ENCODE measurements around the gene PXK. TPM values are rescaled to one million over a fixed set of nuclear protein-coding genes. Genes with fewer than 3 reads are reported as not detected.

The PXK gene
- total and polyA plus RNA-seq, 10 of the 15 experiments (the other 5 are each of a cell fraction or from before 2014, with no cell fraction given): 8.4 to 38.0 (median 27.6) TPM

DNA sequence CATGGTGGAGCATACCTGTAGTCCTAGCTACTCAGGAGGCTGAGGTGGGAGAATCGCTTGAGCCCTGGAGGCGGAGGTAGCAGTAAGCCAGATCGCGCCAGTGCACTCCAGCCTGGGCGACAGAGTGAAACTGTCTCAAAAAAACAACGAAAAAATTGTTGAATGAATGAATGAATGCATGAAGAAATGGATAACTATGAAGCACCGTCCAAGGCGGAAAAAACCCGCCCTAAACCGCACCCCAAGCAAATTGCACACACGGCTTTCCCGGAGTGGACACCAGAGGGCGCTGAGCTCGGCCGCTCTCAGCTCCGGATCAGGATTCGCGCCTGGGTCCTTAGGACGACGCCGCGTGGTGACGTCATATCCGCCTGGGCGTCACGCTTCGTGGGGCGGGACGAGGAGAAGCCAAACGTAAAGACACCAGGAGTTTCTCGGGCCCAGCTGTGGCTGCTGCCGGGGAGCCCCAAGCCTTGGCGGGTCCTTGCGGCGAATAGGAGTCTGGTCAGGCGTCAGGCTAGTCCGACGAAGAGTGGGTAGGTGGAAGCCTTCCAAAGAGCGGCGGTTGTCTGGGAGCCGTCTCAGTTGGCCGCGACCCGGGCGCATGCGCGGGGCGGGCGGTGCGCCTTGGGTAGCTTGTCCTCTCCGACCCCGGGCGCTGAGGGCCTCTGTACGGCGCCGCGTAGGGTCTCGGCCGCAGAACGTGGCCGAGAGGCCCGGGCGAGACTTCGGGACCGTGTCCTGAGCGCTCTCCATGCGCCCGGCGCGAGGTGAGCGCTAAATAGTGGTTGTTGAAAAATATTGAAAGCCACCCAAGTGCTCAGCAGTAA is 26.6 kb upstream of the PXK start, which contains the start of the genes HTD2 and RPP14:
Gene HTD2 (plus strand): TSS at position 639 of the 830 bp plus-strand sequence. CDS start 11,094 bp downstream, outside the sequence.
Gene RPP14 (plus strand): TSS at position 364 of the 830 bp plus-strand sequence. CDS start 4,085 bp downstream, outside the sequence.
- H3K4me3 ChIP-seq: peak within 1 kb of the TSS; percentile 74
- 5% methylated on average over 71 of the region's 71 CpGs for WGBS (ENCODE audit: insufficient coverage, insufficient replicate concordance, low lambda C conversion rate, missing lambda C conversion rate)
- DNase-seq (ENCODE audit: low read depth, low spot score) (peak; percentile 90), FAIRE-seq (peak; percentile 95), ATAC-seq (peak; percentile 94)
- peak within 1 kb of the TSS; percentile 95 for H2AFZ ChIP-seq (ENCODE audit: control insufficient read depth, low read depth, low read length)
- H3K4me2 ChIP-seq (ENCODE audit: control insufficient read depth, insufficient read depth): peak within 1 kb of the TSS; percentile 92
- in situ Hi-C loops (cut with MboI) (loop anchor here (5.0 kb wide), 1 partner anchor 321 kb away; no protein-coding TSS in a partner anchor), intact Hi-C loops (cut with micrococcal nuclease; ENCODE audit: unreplicated experiment) (loop anchor here (1.0 to 10.0 kb wide), 4 partner anchors 106 to 326 kb away; partner anchors contain the start of genes FLNB and KCTD6)
- H4K20me1 ChIP-seq (ENCODE audit: control insufficient read depth, insufficient read depth): no peaks in the 10 kb centered on the region
- RAD21 ChIA-PET (ENCODE audit: unreplicated experiment): interaction anchor here (0.6 to 4.2 kb wide), 42 partner anchors 10 to 325 kb away, joined by 3 to 47 read pairs (median 6); partner anchors contain the start of genes ABHD6, FLNB, KCTD6 and PXK
- CTCF ChIA-PET: interaction anchor here (0.6 to 15.5 kb wide), 89 partner anchors 8 to 438 kb away, joined by 3 to 503 read pairs (median 5); partner anchors contain the start of genes ABHD6, ACOX2, KCTD6 and PDHB
- no peaks in the 10 kb centered on the region; the same call in 2 of the 3 replicates for H3K9me3 ChIP-seq (replicated peaks; ENCODE audit: control insufficient read depth, insufficient read depth, low read length)
- BruUV-seq (replicated peaks): no TSS peak
- SMC1A ChIA-PET (ENCODE audit: uncharacterized antibody, unreplicated experiment): interaction anchor here (0.8 to 4.5 kb wide), 35 partner anchors 11 to 324 kb away, joined by 3 to 39 read pairs (median 7); partner anchors contain the start of genes ABHD6, KCTD6 and PDHB
- peaks cover 34% of the 10 kb centered on the region for H3K79me2 ChIP-seq (ENCODE audit: control insufficient read depth, insufficient read depth, low read length)
- peaks cover 0 to 9% of the 10 kb centered on the region in 2 experiments; a peak in 2 of 4 replicates for H3K36me3 ChIP-seq (ENCODE audit: control insufficient read depth in 2 of 2, insufficient read depth in 2 of 2, low read length in 1 of 2)
- H3K27me3 ChIP-seq (replicated peaks in 1 of 2; ENCODE audit: control insufficient read depth in 2 of 2, insufficient read depth in 2 of 2, low read length in 1 of 2): no peaks in the 10 kb centered on the region
- peak within 1 kb of the TSS; percentile 84 for H3K9ac ChIP-seq (ENCODE audit: control insufficient read depth, insufficient read depth, low read length)
- 0 out of 2 replicates have a peak, but pooled peaks cover 2% of the 10 kb centered on the region for H3K4me1 ChIP-seq (ENCODE audit: control insufficient read depth, insufficient read depth, low read length)
- POLR2A ChIA-PET: interaction anchor here (0.6 to 2.1 kb wide), 26 partner anchors 11 to 297 kb away, joined by 3 to 8 read pairs (median 4); partner anchors contain the start of gene PDHB
- peak within 1 kb of the TSS; percentile 94 for H3K27ac ChIP-seq (ENCODE audit: control insufficient read depth, insufficient read depth)
- TF ChIP-seq SREBF1 (IDR thresholded peaks at IDR 0.05; ENCODE audit: low read length) (0 out of 2 replicates have a peak, but pooled peaks have one; percentile 34), MEF2B (IDR thresholded peaks at IDR 0.05; ENCODE audit: partially characterized antibody, poor library complexity, severe bottlenecking) (no peak), RBBP5 (conservative IDR thresholded peaks at IDR 0.05) (peak; percentile 88), EP300 (IDR thresholded peaks at IDR 0.05; ENCODE audit: borderline replicate concordance in 1 of 2, control insufficient read depth in 1 of 2, low read depth in 2 of 2, low read length in 2 of 2) (peak in 1 of 2 experiments; percentile 43; a peak in 1 of 4 replicates), SP1 (IDR thresholded peaks at IDR 0.05; ENCODE audit: low read depth, low read length) (peak; percentile 90), MXI1 (IDR thresholded peaks at IDR 0.05; ENCODE audit: low read depth, low read length) (peak; percentile 30), ZNF217 (IDR thresholded peaks at IDR 0.05) (peak; percentile 48; the same call in 1 of the 2 replicates)
- TF ChIP-seq, protein P1, sequence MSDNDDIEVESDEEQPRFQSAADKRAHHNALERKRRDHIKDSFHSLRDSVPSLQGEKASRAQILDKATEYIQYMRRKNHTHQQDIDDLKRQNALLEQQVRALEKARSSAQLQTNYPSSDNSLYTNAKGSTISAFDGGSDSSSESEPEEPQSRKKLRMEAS (IDR thresholded peaks at IDR 0.05; ENCODE audit: low read depth, low read length): peak; percentile 73
- TF ChIP-seq, protein P2, sequence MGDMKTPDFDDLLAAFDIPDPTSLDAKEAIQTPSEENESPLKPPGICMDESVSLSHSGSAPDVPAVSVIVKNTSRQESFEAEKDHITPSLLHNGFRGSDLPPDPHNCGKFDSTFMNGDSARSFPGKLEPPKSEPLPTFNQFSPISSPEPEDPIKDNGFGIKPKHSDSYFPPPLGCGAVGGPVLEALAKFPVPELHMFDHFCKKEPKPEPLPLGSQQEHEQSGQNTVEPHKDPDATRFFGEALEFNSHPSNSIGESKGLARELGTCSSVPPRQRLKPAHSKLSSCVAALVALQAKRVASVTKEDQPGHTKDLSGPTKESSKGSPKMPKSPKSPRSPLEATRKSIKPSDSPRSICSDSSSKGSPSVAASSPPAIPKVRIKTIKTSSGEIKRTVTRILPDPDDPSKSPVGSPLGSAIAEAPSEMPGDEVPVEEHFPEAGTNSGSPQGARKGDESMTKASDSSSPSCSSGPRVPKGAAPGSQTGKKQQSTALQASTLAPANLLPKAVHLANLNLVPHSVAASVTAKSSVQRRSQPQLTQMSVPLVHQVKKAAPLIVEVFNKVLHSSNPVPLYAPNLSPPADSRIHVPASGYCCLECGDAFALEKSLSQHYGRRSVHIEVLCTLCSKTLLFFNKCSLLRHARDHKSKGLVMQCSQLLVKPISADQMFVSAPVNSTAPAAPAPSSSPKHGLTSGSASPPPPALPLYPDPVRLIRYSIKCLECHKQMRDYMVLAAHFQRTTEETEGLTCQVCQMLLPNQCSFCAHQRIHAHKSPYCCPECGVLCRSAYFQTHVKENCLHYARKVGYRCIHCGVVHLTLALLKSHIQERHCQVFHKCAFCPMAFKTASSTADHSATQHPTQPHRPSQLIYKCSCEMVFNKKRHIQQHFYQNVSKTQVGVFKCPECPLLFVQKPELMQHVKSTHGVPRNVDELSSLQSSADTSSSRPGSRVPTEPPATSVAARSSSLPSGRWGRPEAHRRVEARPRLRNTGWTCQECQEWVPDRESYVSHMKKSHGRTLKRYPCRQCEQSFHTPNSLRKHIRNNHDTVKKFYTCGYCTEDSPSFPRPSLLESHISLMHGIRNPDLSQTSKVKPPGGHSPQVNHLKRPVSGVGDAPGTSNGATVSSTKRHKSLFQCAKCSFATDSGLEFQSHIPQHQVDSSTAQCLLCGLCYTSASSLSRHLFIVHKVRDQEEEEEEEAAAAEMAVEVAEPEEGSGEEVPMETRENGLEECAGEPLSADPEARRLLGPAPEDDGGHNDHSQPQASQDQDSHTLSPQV (IDR thresholded peaks at IDR 0.05): peak; percentile 81
- TF ChIP-seq, protein P3, sequence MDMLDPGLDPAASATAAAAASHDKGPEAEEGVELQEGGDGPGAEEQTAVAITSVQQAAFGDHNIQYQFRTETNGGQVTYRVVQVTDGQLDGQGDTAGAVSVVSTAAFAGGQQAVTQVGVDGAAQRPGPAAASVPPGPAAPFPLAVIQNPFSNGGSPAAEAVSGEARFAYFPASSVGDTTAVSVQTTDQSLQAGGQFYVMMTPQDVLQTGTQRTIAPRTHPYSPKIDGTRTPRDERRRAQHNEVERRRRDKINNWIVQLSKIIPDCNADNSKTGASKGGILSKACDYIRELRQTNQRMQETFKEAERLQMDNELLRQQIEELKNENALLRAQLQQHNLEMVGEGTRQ (IDR thresholded peaks at IDR 0.05; ENCODE audit: borderline replicate concordance, low read depth, low read length): no peak
- TF ChIP-seq, protein P4, sequence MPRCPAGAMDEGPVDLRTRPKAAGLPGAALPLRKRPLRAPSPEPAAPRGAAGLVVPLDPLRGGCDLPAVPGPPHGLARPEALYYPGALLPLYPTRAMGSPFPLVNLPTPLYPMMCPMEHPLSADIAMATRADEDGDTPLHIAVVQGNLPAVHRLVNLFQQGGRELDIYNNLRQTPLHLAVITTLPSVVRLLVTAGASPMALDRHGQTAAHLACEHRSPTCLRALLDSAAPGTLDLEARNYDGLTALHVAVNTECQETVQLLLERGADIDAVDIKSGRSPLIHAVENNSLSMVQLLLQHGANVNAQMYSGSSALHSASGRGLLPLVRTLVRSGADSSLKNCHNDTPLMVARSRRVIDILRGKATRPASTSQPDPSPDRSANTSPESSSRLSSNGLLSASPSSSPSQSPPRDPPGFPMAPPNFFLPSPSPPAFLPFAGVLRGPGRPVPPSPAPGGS (IDR thresholded peaks at IDR 0.05; ENCODE audit: borderline replicate concordance, insufficient read depth, low read depth, low read length, poor library complexity, severe bottlenecking): no peak
